ENCODE results near the gene PANX2. TPM values are rescaled to one million over a fixed set of nuclear protein-coding genes. Genes with fewer than 3 reads are reported as not detected.
"Not testable (repeated sequence)": the region's sequence is repeated elsewhere in the genome, so short reads cannot be mapped to it uniquely, and the experiment has no call there.

PANX2 gene
- total and polyA plus RNA-seq, 2 of the 4 experiments (the other 2 are of a cell fraction): 0.18 to 1.7 TPM

GRCh38 chr22:50168490-50169180, 1.9 kb upstream of the PANX2 start:
- H2AK9ac ChIP-seq (replicated peaks; ENCODE audit: low read depth, low read length, poor library complexity); H4K91ac ChIP-seq (ENCODE audit: insufficient read depth, low read depth, low read length); H3K4me1 ChIP-seq (ENCODE audit: control insufficient read depth, insufficient read depth, low read length); H3K23ac ChIP-seq (ENCODE audit: low read depth, low read length); H3K9me3 ChIP-seq (ENCODE audit: control insufficient read depth, insufficient read depth, low read length); DNase-seq; H4K8ac ChIP-seq (ENCODE audit: low read depth in 2 of 2, low read length in 2 of 2); H2BK15ac ChIP-seq (ENCODE audit: low read depth, low read length); H2BK120ac ChIP-seq (ENCODE audit: low read depth, low read length); H3K4me2 ChIP-seq (ENCODE audit: low read depth, low read length); H3K18ac ChIP-seq (ENCODE audit: low read depth, low read length); in situ Hi-C loops (cut with MboI; ENCODE audit: low sequenced_read_pairs); H3K56ac ChIP-seq (ENCODE audit: extremely low read depth, insufficient read depth, low read length); H2AK5ac ChIP-seq (ENCODE audit: low read depth, low read length); H3K4ac ChIP-seq (ENCODE audit: low read depth, low read length); BruUV-seq (replicated peaks); H2AFZ ChIP-seq (replicated peaks; ENCODE audit: low read length, poor library complexity); H3K9me1 ChIP-seq (ENCODE audit: insufficient read depth, low read length); intact Hi-C loops (cut with micrococcal nuclease); H4K20me1 ChIP-seq (ENCODE audit: insufficient read depth, low read length); H2BK20ac ChIP-seq (ENCODE audit: low read depth, low read length); H3K36me3 ChIP-seq (ENCODE audit: control insufficient read depth, insufficient read depth, low read length); H3K27ac ChIP-seq (ENCODE audit: insufficient read depth, low read length); POLR2A ChIA-PET (ENCODE audit: unreplicated experiment); ATAC-seq (ENCODE audit: low read depth); H4K5ac ChIP-seq (ENCODE audit: low read depth, low read length); CTCF ChIA-PET; H3K4me3 ChIP-seq (ENCODE audit: insufficient read depth, low read depth, low read length); H2BK5ac ChIP-seq (ENCODE audit: low read depth, low read length, poor library complexity, severe bottlenecking); H3K79me1 ChIP-seq (ENCODE audit: low read depth in 1 of 2, low read length in 2 of 2); H3K14ac ChIP-seq (replicated peaks; ENCODE audit: low read depth, low read length); H3K9ac ChIP-seq (ENCODE audit: low read depth, low read length); dilution Hi-C loops (cut with HindIII; ENCODE audit: low sequenced_read_pairs, unreplicated experiment): not testable (repeated sequence)
- 60% methylated on average over 2 of the region's 5 CpGs; no CpG with 5 or more reads in 1 of the 2 experiments for WGBS, 2 experiments (ENCODE audit: extremely low coverage in 2 of 2, insufficient read length in 1 of 2)
- peaks cover 27% of the 10 kb centered on the region for H3K27me3 ChIP-seq (ENCODE audit: control insufficient read depth, insufficient read depth, low read length)

Data from IMR-90 (cell line).